ENCODE results near the gene ADAM10.

Gene ADAM10

GRCh38 chr15:58707397-58707796, 42.1 kb downstream of the ADAM10 start:
- no peak for DNase-seq

GRCh38 chr15:58705105-58705504, 44.4 kb downstream of the ADAM10 start:
- DNase-seq, result no peak

- no peak for DNase-seq
Measured at GRCh38 chr15:58704155-58704865, 45.2 kb downstream of the ADAM10 start.

GRCh38 chr15:58703610-58704009, 45.9 kb downstream of the ADAM10 start:
- DNase-seq, result no peak

GRCh38 chr15:58702233-58702632, 47.3 kb downstream of the ADAM10 start:
- no peak for DNase-seq

GRCh38 chr15:58701376-58701775, 48.1 kb downstream of the ADAM10 start:
- DNase-seq, result no peak

- no peak for DNase-seq
Measured at GRCh38 chr15:58699769-58700168, 49.7 kb downstream of the ADAM10 start.

- DNase-seq, result no peak
Measured at GRCh38 chr15:58698887-58699641, 50.4 kb downstream of the ADAM10 start.

- no peak for DNase-seq
Measured at GRCh38 chr15:58697220-58697619, 52.3 kb downstream of the ADAM10 start.

GRCh38 chr15:58696738-58697137, 52.8 kb downstream of the ADAM10 start:
- no peak for DNase-seq

GRCh38 chr15:58694641-58695398, 54.7 kb downstream of the ADAM10 start:
- no peak for DNase-seq

- no peak for DNase-seq
Measured at GRCh38 chr15:58690703-58691102, 58.8 kb downstream of the ADAM10 start.

GRCh38 chr15:58689646-58690045, 59.9 kb downstream of the ADAM10 start:
- no peak for DNase-seq

- DNase-seq, result no peak
Measured at GRCh38 chr15:58686286-58686685, 63.2 kb downstream of the ADAM10 start.

- DNase-seq, result no peak
Measured at GRCh38 chr15:58684751-58685150, 64.8 kb downstream of the ADAM10 start.

- DNase-seq, result no peak
Measured at GRCh38 chr15:58684036-58684710, 65.3 kb downstream of the ADAM10 start.

- no peak for DNase-seq
Measured at GRCh38 chr15:58682234-58682633, 67.3 kb downstream of the ADAM10 start.

GRCh38 chr15:58678683-58679082, 70.8 kb downstream of the ADAM10 start:
- no peak for DNase-seq

- no peak for DNase-seq
Measured at GRCh38 chr15:58677426-58677825, 72.1 kb downstream of the ADAM10 start.

- DNase-seq, result no peak
Measured at GRCh38 chr15:58676766-58677165, 72.7 kb downstream of the ADAM10 start.

GRCh38 chr15:58671186-58671585, 78.3 kb downstream of the ADAM10 start:
- no peak for DNase-seq

GRCh38 chr15:58669108-58669507, 80.4 kb downstream of the ADAM10 start:
- DNase-seq, result peak; percentile 34

GRCh38 chr15:58666957-58667356, 82.5 kb downstream of the ADAM10 start:
- no peak for DNase-seq

Data from NCI-H510A treated with DMSO at 0.1 percent for 48 hours (cell line).